HepG2 (cell line): ENCODE measurements around the gene HOXC11. TPM values are rescaled to one million over a fixed set of nuclear protein-coding genes. Genes with fewer than 3 reads are reported as not detected.

Experiments used
- FOSL1 ChIP-seq: sonication (generic); formaldehyde crosslinking; IDR thresholded peaks from 2 replicates; pipeline ENCODE4 v1.9.0; 2021; ENCODE audit warnings: missing genetic modification reagents, borderline replicate concordance
- FOXA3 ChIP-seq: IDR thresholded peaks from 2 replicates; pipeline ENCODE4 v1.6.1; 2016; ENCODE audit warnings: missing genetic modification reagents, missing compliant biosample characterization
- HOXA9 ChIP-seq: sonication (generic); formaldehyde crosslinking; IDR thresholded peaks from 2 replicates; pipeline ENCODE4 v1.8.1; 2022; ENCODE audit warnings: missing genetic modification reagents, mild to moderate bottlenecking, moderate library complexity, borderline replicate concordance
- KDM5A ChIP-seq: fragments of 200-600 bp; sonication (generic); IDR thresholded peaks from 2 replicates; pipeline ENCODE4 v1.7.0; 2018; ENCODE audit warnings: antibody characterized with exemption, mild to moderate bottlenecking, low read length, borderline replicate concordance
- PBX2 ChIP-seq: IDR thresholded peaks from 2 replicates; pipeline ENCODE4 v1.6.1; 2016; ENCODE audit warnings: control low read depth
- RERE ChIP-seq: IDR thresholded peaks from 2 replicates; pipeline ENCODE4 v1.6.1; 2016; ENCODE audit warnings: low read depth, missing genetic modification reagents, missing compliant biosample characterization
- UBTF ChIP-seq: sonication (generic); formaldehyde crosslinking; IDR thresholded peaks from 2 replicates; pipeline ENCODE4 v1.4.0; 2020; ENCODE audit warnings: mild to moderate bottlenecking, missing genetic modification reagents
- ZBTB38 ChIP-seq: sonication (generic); formaldehyde crosslinking; IDR thresholded peaks from 2 replicates; pipeline ENCODE4 v1.5.1; 2020; ENCODE audit warnings: mild to moderate bottlenecking, missing genetic modification reagents
- ZGPAT ChIP-seq: IDR thresholded peaks from 2 replicates; pipeline ENCODE4 v1.6.1; 2016; ENCODE audit warnings: mild to moderate bottlenecking
- ZNF251 ChIP-seq: sonication (generic); formaldehyde crosslinking; IDR thresholded peaks from 2 replicates; pipeline ENCODE4 v1.9.0; 2021; ENCODE audit warnings: mild to moderate bottlenecking, missing genetic modification reagents
- ZNF292 ChIP-seq: sonication (generic); formaldehyde crosslinking; IDR thresholded peaks from 2 replicates; pipeline ENCODE4 v1.8.1; 2022; ENCODE audit warnings: mild to moderate bottlenecking, low read depth, missing genetic modification reagents, borderline replicate concordance
- ZNF296 ChIP-seq: sonication (generic); formaldehyde crosslinking; conservative IDR thresholded peaks from 2 replicates; pipeline ENCODE4 v1.5.0; 2020; ENCODE audit warnings: mild to moderate bottlenecking, missing genetic modification reagents
- ZNF563 ChIP-seq: sonication (generic); formaldehyde crosslinking; IDR thresholded peaks from 2 replicates; pipeline ENCODE4 v1.8.0; 2022; ENCODE audit warnings: mild to moderate bottlenecking, moderate library complexity, missing genetic modification reagents
- ZNF570 ChIP-seq: sonication (generic); formaldehyde crosslinking; IDR thresholded peaks from 2 replicates; pipeline ENCODE4 v1.4.0; 2020; ENCODE audit warnings: mild to moderate bottlenecking, missing genetic modification reagents, borderline replicate concordance
- ZNF746 ChIP-seq: sonication (generic); formaldehyde crosslinking; IDR thresholded peaks from 2 replicates; pipeline ENCODE4 v1.8.0; 2022; ENCODE audit warnings: mild to moderate bottlenecking, missing genetic modification reagents
- ZNF775 ChIP-seq: sonication (generic); formaldehyde crosslinking; IDR thresholded peaks from 2 replicates; pipeline ENCODE4 v1.4.0; 2020; ENCODE audit warnings: missing genetic modification reagents, mild to moderate bottlenecking, moderate library complexity, borderline replicate concordance
- polyA plus RNA-seq, 8 experiments: library from polyadenylated mRNA; depleted of rRNA in 3 of 8; stranded (reverse) in 7 of 8; unstranded in 1 of 8; fragments of >200 nt; fragmentation: Illumina TruSeq in 4 of 8; extraction: Trizol in 4 of 8; gene quantifications; 2 replicates each; pipeline versions ENCODE4 v1.2.1 to v1.2.3, GENCODE V29; 2011 to 2016; ENCODE audit warnings: low read depth in 4 of 8, missing spikeins in 1 of 8, mixed read lengths in 1 of 8; ENCODE audit not compliant: insufficient read depth in 1 of 8
- total RNA-seq, 5 experiments: library from RNA; depleted of rRNA; stranded (reverse); fragments of >200 nt; fragmentation: Illumina TruSeq; extraction: Trizol; gene quantifications; 2 replicates each; pipeline ENCODE4 v1.2.3, GENCODE V29; 2016; ENCODE audit warnings: low read depth in 1 of 5

Gene HOXC11
- total and polyA plus RNA-seq, 2 of the 13 experiments (the other 11 are each of a cell fraction or from before 2014, with no cell fraction given): not detected

GRCh38 chr12:54000116-54001114 is 27.5 kb downstream of the HOXC11 start, which contains the start of gene HOXC9 (continued):
- TF ChIP-seq ZNF292 (CRISPR knock-in tag): no peak
- TF ChIP-seq PBX2 (CRISPR knock-in tag): no peak
- no peak for TF ChIP-seq ZNF746
- TF ChIP-seq ZNF563 (CRISPR knock-in tag): peak; percentile 79; the same call in 1 of the 2 replicates
- no peak for TF ChIP-seq FOSL1
- no peak for TF ChIP-seq ZNF251 (CRISPR knock-in tag)
- TF ChIP-seq ZBTB38 (CRISPR knock-in tag): peak; percentile 65; the same call in 1 of the 2 replicates
- TF ChIP-seq ZNF570 (CRISPR knock-in tag): no peak
- TF ChIP-seq HOXA9 (CRISPR knock-in tag): no peak
- TF ChIP-seq RERE (CRISPR knock-in tag): no peak
- no peak for TF ChIP-seq ZNF775 (CRISPR knock-in tag)
- no peak for TF ChIP-seq FOXA3 (CRISPR knock-in tag)
- TF ChIP-seq KDM5A: no peak
- peak; percentile 87 for TF ChIP-seq UBTF (CRISPR knock-in tag)
- TF ChIP-seq ZGPAT: peak; percentile 45; the same call in 1 of the 2 replicates
- no peak for TF ChIP-seq ZNF296 (CRISPR knock-in tag)
